ENCODE results near the gene TLDC2. TPM values are rescaled to one million over a fixed set of nuclear protein-coding genes. Genes with fewer than 3 reads are reported as not detected.

Gene TLDC2
- total and polyA plus RNA-seq, 4 donors = 0.05 to 0.33 (median 0.08) TPM; not detected in 1

DNA sequence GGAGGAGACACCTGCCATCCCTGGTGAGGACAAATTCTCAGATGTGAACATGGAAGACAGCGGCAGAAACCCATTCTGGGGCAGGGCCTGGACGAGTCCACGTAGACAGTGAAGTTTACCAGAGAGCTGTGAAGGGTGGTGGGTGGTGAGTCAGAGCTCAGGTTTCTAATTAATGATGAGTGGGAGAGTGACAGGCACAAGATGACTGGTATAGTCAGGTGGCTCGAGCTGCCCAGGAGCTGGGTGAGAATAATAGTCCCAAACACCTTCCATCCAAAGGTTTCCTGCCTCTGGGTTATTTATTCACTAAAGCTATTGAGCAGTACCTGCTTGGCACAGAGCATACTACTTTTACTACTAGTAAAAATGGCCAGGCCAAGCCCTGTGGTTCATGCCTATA lies 6.0 kb downstream of the TLDC2 start:
- H3K9me3 ChIP-seq (ENCODE audit: control insufficient read depth in 4 of 4, low read length in 3 of 4) = no peaks in the 10 kb centered on the region
- H3K27ac ChIP-seq (ENCODE audit: low read depth in 1 of 2, low read length in 2 of 2) = no peak overlapping the region
- H3K36me3 ChIP-seq (ENCODE audit: control insufficient read depth in 4 of 4, insufficient read depth in 3 of 4, low read depth in 1 of 4, low read length in 3 of 4) = no peaks in the 10 kb centered on the region
- no peak overlapping the region for H3K9ac ChIP-seq (ENCODE audit: low read depth in 1 of 2, low read length in 2 of 2)
- no peaks in the 10 kb centered on the region for H3K27me3 ChIP-seq (ENCODE audit: control insufficient read depth in 4 of 4, insufficient read depth in 4 of 4, low read length in 3 of 4)
- no peak overlapping the region for H3K4me3 ChIP-seq (ENCODE audit: low read depth in 1 of 3, low read length in 3 of 3)
- TF ChIP-seq, protein P1, sequence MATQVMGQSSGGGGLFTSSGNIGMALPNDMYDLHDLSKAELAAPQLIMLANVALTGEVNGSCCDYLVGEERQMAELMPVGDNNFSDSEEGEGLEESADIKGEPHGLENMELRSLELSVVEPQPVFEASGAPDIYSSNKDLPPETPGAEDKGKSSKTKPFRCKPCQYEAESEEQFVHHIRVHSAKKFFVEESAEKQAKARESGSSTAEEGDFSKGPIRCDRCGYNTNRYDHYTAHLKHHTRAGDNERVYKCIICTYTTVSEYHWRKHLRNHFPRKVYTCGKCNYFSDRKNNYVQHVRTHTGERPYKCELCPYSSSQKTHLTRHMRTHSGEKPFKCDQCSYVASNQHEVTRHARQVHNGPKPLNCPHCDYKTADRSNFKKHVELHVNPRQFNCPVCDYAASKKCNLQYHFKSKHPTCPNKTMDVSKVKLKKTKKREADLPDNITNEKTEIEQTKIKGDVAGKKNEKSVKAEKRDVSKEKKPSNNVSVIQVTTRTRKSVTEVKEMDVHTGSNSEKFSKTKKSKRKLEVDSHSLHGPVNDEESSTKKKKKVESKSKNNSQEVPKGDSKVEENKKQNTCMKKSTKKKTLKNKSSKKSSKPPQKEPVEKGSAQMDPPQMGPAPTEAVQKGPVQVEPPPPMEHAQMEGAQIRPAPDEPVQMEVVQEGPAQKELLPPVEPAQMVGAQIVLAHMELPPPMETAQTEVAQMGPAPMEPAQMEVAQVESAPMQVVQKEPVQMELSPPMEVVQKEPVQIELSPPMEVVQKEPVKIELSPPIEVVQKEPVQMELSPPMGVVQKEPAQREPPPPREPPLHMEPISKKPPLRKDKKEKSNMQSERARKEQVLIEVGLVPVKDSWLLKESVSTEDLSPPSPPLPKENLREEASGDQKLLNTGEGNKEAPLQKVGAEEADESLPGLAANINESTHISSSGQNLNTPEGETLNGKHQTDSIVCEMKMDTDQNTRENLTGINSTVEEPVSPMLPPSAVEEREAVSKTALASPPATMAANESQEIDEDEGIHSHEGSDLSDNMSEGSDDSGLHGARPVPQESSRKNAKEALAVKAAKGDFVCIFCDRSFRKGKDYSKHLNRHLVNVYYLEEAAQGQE (IDR thresholded peaks at IDR 0.05) = no peak
- TF ChIP-seq YY1 (IDR thresholded peaks at IDR 0.05) = no peak
- TF ChIP-seq HNF4G (IDR thresholded peaks at IDR 0.05) = no peak
- no peak for TF ChIP-seq HNF4A (conservative IDR thresholded peaks at IDR 0.05)
- no peak for TF ChIP-seq EGR1 (IDR thresholded peaks at IDR 0.05; ENCODE audit: low read depth in 2 of 2)
- no peak for TF ChIP-seq RAD21 (IDR thresholded peaks at IDR 0.05)
- no peak for TF ChIP-seq RXRA (IDR thresholded peaks at IDR 0.05)
- no peak for TF ChIP-seq FOXA1 (IDR thresholded peaks at IDR 0.05)
- TF ChIP-seq, protein P2, sequence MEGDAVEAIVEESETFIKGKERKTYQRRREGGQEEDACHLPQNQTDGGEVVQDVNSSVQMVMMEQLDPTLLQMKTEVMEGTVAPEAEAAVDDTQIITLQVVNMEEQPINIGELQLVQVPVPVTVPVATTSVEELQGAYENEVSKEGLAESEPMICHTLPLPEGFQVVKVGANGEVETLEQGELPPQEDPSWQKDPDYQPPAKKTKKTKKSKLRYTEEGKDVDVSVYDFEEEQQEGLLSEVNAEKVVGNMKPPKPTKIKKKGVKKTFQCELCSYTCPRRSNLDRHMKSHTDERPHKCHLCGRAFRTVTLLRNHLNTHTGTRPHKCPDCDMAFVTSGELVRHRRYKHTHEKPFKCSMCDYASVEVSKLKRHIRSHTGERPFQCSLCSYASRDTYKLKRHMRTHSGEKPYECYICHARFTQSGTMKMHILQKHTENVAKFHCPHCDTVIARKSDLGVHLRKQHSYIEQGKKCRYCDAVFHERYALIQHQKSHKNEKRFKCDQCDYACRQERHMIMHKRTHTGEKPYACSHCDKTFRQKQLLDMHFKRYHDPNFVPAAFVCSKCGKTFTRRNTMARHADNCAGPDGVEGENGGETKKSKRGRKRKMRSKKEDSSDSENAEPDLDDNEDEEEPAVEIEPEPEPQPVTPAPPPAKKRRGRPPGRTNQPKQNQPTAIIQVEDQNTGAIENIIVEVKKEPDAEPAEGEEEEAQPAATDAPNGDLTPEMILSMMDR (IDR thresholded peaks at IDR 0.05; ENCODE audit: low read depth, low read length, missing input control) = no peak
- TF ChIP-seq SP1 (IDR thresholded peaks at IDR 0.05) = no peak
- TF ChIP-seq, protein P3, sequence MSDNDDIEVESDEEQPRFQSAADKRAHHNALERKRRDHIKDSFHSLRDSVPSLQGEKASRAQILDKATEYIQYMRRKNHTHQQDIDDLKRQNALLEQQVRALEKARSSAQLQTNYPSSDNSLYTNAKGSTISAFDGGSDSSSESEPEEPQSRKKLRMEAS (IDR thresholded peaks at IDR 0.05) = no peak
- TF ChIP-seq GABPA (IDR thresholded peaks at IDR 0.05 in 1 of 2, conservative IDR thresholded peaks at IDR 0.05 in 1 of 2) = no peak
- TF ChIP-seq NR2F2 (IDR thresholded peaks at IDR 0.05) = no peak
- no peak for TF ChIP-seq FOXA2 (IDR thresholded peaks at IDR 0.05)
- TF ChIP-seq TAF1 (conservative IDR thresholded peaks at IDR 0.05) = no peak
- TF ChIP-seq, protein P4, sequence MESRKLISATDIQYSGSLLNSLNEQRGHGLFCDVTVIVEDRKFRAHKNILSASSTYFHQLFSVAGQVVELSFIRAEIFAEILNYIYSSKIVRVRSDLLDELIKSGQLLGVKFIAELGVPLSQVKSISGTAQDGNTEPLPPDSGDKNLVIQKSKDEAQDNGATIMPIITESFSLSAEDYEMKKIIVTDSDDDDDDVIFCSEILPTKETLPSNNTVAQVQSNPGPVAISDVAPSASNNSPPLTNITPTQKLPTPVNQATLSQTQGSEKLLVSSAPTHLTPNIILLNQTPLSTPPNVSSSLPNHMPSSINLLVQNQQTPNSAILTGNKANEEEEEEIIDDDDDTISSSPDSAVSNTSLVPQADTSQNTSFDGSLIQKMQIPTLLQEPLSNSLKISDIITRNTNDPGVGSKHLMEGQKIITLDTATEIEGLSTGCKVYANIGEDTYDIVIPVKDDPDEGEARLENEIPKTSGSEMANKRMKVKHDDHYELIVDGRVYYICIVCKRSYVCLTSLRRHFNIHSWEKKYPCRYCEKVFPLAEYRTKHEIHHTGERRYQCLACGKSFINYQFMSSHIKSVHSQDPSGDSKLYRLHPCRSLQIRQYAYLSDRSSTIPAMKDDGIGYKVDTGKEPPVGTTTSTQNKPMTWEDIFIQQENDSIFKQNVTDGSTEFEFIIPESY (IDR thresholded peaks at IDR 0.05) = no peak
- TF ChIP-seq JUND (IDR thresholded peaks at IDR 0.05) = no peak
- 63% methylated on average over 4 of the region's 4 CpGs for WGBS
- no peak for DNase-seq (ENCODE audit: low spot score)
- H3K4me1 ChIP-seq (ENCODE audit: control insufficient read depth in 4 of 4, insufficient read depth in 4 of 4, low read length in 3 of 4) = peaks cover 0 to 5% (median 1%) of the 10 kb centered on the region in 4 donors
